Upper lobe of right lung (tissue), 1 donor: ENCODE measurements around the gene SEC24B. TPM values are rescaled to one million over a fixed set of nuclear protein-coding genes. Genes with fewer than 3 reads are reported as not detected.

ENCODE experiments used
- ATAC-seq: fragments of 200-7000 bp; cut with Tn5 transposase; one replicate; pipeline ENCODE4 v1.9.1; 2020; ENCODE audit warnings: mild to moderate bottlenecking, moderate library complexity
- DNase-seq: peaks from one replicate; pipeline ENCODE4 v3.0.0-alpha.2; 2020
- H3K27ac ChIP-seq: fragments of 200-600 bp; one replicate; pipeline ENCODE4 v1.8.0; 2022
- H3K27me3 ChIP-seq: fragments of 200-600 bp; one replicate; pipeline ENCODE4 v1.8.0; 2022; ENCODE audit warnings: mild to moderate bottlenecking
- H3K36me3 ChIP-seq: fragments of 200-600 bp; one replicate; pipeline ENCODE4 v1.8.0; 2022
- H3K4me1 ChIP-seq: fragments of 200-600 bp; one replicate; pipeline ENCODE4 v1.8.0; 2022
- H3K4me3 ChIP-seq: fragments of 200-600 bp; one replicate; pipeline ENCODE4 v1.8.0; 2022; ENCODE audit warnings: mild to moderate bottlenecking
- H3K9me3 ChIP-seq: fragments of 200-600 bp; one replicate; pipeline ENCODE4 v1.8.0; 2022
- intact Hi-C: fragments of 100-400 bp; cut with DNase I; formaldehyde crosslinking; loops from one replicate; pipeline ENCODE4 v1.11.0; 2022
- microRNA-seq: library from miRNA; unstranded; fragments of <30 nt; microRNA quantifications from one replicate; pipeline ENCODE4 v1.2.0, GENCODE V29; 2020; ENCODE audit warnings: borderline microRNAs expressed
- total RNA-seq: library from RNA; stranded (reverse); fragmentation: NEBNext Ultra II Directional; extraction: Animal tissue kit (Norgen Biotek cat#: 25700); gene quantifications from one replicate; pipeline ENCODE4 v1.2.1, GENCODE V29; 2021
- TF ChIP-seq, protein P1 (sequence below): fragments of 200-600 bp; IDR thresholded peaks from one replicate; pipeline ENCODE4 v1.8.0; 2022; ENCODE audit warnings: antibody characterized with exemption
- donor health status: DM: no; HTN: yes; CAD: no; lungs with severe emphysema.

SEC24B gene
- total RNA-seq, 1 donor from 2014 or later, result 34.6 TPM

DNA sequence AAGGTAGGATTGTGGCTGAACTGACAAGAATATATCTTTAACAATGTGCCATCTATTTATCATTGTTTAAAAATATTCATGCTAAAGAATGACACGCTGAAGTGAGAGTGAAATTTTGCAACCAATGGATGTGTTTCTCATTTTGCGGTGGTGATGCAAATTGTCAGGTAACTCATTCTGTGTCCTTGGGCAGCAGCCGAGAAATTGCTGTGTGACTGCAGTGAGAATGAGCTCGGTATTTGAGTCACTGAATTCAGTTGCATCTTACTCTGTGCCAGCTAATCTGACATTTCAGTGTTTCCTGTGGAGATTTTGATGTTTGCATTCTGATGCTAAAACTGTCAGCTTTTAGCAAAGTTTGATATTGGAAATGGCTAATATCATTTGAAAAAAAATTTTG lies 154.6 kb downstream of the SEC24B start:
- ATAC-seq, result no peak
- TF ChIP-seq, protein P1, sequence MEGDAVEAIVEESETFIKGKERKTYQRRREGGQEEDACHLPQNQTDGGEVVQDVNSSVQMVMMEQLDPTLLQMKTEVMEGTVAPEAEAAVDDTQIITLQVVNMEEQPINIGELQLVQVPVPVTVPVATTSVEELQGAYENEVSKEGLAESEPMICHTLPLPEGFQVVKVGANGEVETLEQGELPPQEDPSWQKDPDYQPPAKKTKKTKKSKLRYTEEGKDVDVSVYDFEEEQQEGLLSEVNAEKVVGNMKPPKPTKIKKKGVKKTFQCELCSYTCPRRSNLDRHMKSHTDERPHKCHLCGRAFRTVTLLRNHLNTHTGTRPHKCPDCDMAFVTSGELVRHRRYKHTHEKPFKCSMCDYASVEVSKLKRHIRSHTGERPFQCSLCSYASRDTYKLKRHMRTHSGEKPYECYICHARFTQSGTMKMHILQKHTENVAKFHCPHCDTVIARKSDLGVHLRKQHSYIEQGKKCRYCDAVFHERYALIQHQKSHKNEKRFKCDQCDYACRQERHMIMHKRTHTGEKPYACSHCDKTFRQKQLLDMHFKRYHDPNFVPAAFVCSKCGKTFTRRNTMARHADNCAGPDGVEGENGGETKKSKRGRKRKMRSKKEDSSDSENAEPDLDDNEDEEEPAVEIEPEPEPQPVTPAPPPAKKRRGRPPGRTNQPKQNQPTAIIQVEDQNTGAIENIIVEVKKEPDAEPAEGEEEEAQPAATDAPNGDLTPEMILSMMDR, result no peak
- intact Hi-C loops, result no loop called here
- H3K27ac ChIP-seq, result no peak overlapping the region
- no peaks in the 10 kb centered on the region for H3K27me3 ChIP-seq
- no peaks in the 10 kb centered on the region for H3K36me3 ChIP-seq
- H3K4me1 ChIP-seq, result peaks cover 6% of the 10 kb centered on the region
- H3K9me3 ChIP-seq, result no peaks in the 10 kb centered on the region
- DNase-seq, result no peak
- no peak overlapping the region for H3K4me3 ChIP-seq

DNA sequence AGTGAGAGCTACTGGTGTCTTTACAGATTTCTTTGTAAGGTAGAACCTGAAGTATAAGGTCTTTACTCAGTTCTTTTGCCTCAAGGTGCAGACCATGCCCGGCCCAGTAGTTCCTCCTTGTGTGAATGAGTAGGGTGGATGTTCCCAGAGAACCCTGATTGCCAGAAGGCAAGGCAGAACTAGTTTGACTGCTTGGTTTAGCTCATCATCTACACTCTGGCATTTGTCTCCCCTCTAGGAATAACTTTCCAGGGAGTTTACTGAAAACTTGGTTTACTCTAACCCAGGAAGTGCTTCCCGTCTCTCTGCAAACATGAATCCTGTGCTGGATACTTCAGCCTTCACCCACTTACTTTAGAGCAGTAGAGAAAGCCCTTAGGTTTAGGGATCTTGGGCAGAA lies 155.5 kb downstream of the SEC24B start:
- Histone ChIP-seq H3K36me3 (no peaks in the 10 kb centered on the region), H3K27ac (no peak overlapping the region), H3K9me3 (no peaks in the 10 kb centered on the region), H3K27me3 (no peaks in the 10 kb centered on the region), H3K4me3 (no peak overlapping the region), H3K4me1 (peaks cover 6% of the 10 kb centered on the region)
- no peak for DNase-seq
- TF ChIP-seq, protein P1, result no peak
- ATAC-seq, result no peak
- intact Hi-C loops, result no loop called here

DNA sequence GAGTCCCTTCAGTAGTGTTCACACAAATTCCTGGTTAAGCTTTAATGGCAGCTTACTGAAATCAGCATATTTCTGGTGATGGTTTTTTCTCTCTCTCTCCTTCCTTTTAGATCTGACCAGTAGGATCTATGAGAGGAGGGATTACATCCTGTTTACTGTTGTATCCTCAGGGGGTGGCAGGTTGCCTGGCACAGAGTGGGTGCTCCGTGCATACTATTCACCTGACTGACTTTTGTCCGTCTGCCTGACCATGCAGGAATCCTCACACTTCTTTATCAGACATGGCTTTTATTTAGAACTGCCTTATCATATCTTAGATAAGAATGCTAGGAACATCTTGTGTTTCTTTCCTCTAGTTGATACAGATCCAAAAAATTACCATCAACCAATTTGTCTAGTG lies 156.0 kb downstream of the SEC24B start:
- H3K27ac ChIP-seq, result no peak overlapping the region
- H3K36me3 ChIP-seq, result no peaks in the 10 kb centered on the region
- no peaks in the 10 kb centered on the region for H3K27me3 ChIP-seq
- DNase-seq (no peak), ATAC-seq (no peak)
- intact Hi-C loops, result no loop called here
- no peaks in the 10 kb centered on the region for H3K9me3 ChIP-seq
- H3K4me1 ChIP-seq, result peaks cover 6% of the 10 kb centered on the region
- H3K4me3 ChIP-seq, result no peak overlapping the region
- TF ChIP-seq, protein P1, result no peak

Small RNA genes within 50 kb of the gene (microRNA-seq; reads per million reads assigned to microRNA genes)
- 3.5 reads per million, percentile 23 among the genes with 10 or more reads in this experiment for gene MIR576

Other genes starting within 250 kb of the SEC24B start
- 0.75 TPM for gene COL25A1, start 131.2 kb upstream of the SEC24B start, total RNA-seq
- gene MCUB, start 126.4 kb downstream of the SEC24B start, total RNA-seq, result 14.8 TPM